Activated CD4-positive, alpha-beta T cell treated with anti-CD3 and anti-CD28 coated beads, Interleukin-2, Interleukin-6, amounts not matched to agents 100 ng/mL and 50 ng/mL, durations not matched to agents 16 hours and 8 hours (primary cell): ENCODE data around the gene CACNB1.
A peak's percentile ranks its signal among the peaks of the same experiment; 100 is the strongest.

Experiments
- DNase-seq: peaks from one replicate; pipeline ENCODE4 v3.0.0-alpha.2; 2020

Gene CACNB1

GRCh38 chr17:39197380-39198185 is at the start of gene CACNB1:
CACNB1 (minus strand) TSS chr17:39197669; CDS start chr17:39197495, 174 bp downstream.
- peak; percentile 85 for DNase-seq

- no peak for DNase-seq
These were observed 48.8 kb upstream of the CACNB1 start for GRCh38 chr17:39246274-39246673.

GRCh38 chr17:39244600-39245570 is 47.4 kb upstream of the CACNB1 start:
- DNase-seq = peak; percentile 90

GRCh38 chr17:39244016-39244599 is 46.6 kb upstream of the CACNB1 start:
- no peak for DNase-seq

GRCh38 chr17:39243155-39243554 is 45.7 kb upstream of the CACNB1 start:
- DNase-seq = no peak

- DNase-seq = no peak
These were observed 43.2 kb upstream of the CACNB1 start for GRCh38 chr17:39240631-39241030.

- DNase-seq = peak; percentile 72
These were observed 42.3 kb upstream of the CACNB1 start for GRCh38 chr17:39239640-39240314.

- peak; percentile 88 for DNase-seq
These were observed 41.0 kb upstream of the CACNB1 start for GRCh38 chr17:39238311-39238972.

GRCh38 chr17:39237586-39237985 is 40.1 kb upstream of the CACNB1 start:
- no peak for DNase-seq

- DNase-seq = no peak
These were observed 39.5 kb upstream of the CACNB1 start for GRCh38 chr17:39236981-39237441.

GRCh38 chr17:39236450-39236927 is 39.0 kb upstream of the CACNB1 start:
- no peak for DNase-seq

GRCh38 chr17:39235555-39236449 is 38.3 kb upstream of the CACNB1 start:
- peak; percentile 76 for DNase-seq

- peak; percentile 49 for DNase-seq
These were observed 34.4 kb upstream of the CACNB1 start for GRCh38 chr17:39231591-39232551.

- no peak for DNase-seq
These were observed 33.7 kb upstream of the CACNB1 start for GRCh38 chr17:39231091-39231561.

GRCh38 chr17:39230361-39230760 is 32.9 kb upstream of the CACNB1 start:
- DNase-seq = no peak

- no peak for DNase-seq
These were observed 31.9 kb upstream of the CACNB1 start for GRCh38 chr17:39229274-39229913.

GRCh38 chr17:39227364-39227919 is 30.0 kb upstream of the CACNB1 start:
- DNase-seq = no peak

GRCh38 chr17:39225959-39226683 is 28.7 kb upstream of the CACNB1 start:
- DNase-seq = no peak
